Fibroblast of peridontal ligament (primary cell): ENCODE measurements around the gene L3MBTL4.

Experiments used
- DNase-seq: peaks from one replicate; pipeline ENCODE4 v3.0.0-alpha.2; 2010; ENCODE audit errors: extremely low read depth

Gene L3MBTL4

GRCh38 chr18:5993938-5994337 is 420.8 kb downstream of the L3MBTL4 start:
- no peak for DNase-seq

GRCh38 chr18:5992381-5992780 is 422.3 kb downstream of the L3MBTL4 start:
- DNase-seq, result no peak

- no peak for DNase-seq
Measured at GRCh38 chr18:5987249-5987648, 427.5 kb downstream of the L3MBTL4 start.

- no peak for DNase-seq
Measured at GRCh38 chr18:5986257-5986931, 428.3 kb downstream of the L3MBTL4 start.

- DNase-seq, result no peak
Measured at GRCh38 chr18:5984245-5984644, 430.5 kb downstream of the L3MBTL4 start.

- DNase-seq, result no peak
Measured at GRCh38 chr18:5983488-5983887, 431.2 kb downstream of the L3MBTL4 start.

- DNase-seq, result no peak
Measured at GRCh38 chr18:5982332-5982731, 432.4 kb downstream of the L3MBTL4 start.

- no peak for DNase-seq
Measured at GRCh38 chr18:5980721-5981120, 434.0 kb downstream of the L3MBTL4 start.

GRCh38 chr18:5979971-5980457 is 434.7 kb downstream of the L3MBTL4 start:
- no peak for DNase-seq

GRCh38 chr18:5979176-5979888 is 435.4 kb downstream of the L3MBTL4 start:
- DNase-seq, result no peak

- no peak for DNase-seq
Measured at GRCh38 chr18:5977022-5977421, 437.7 kb downstream of the L3MBTL4 start.

- peak; percentile 84 for DNase-seq
Measured at GRCh38 chr18:5975111-5976002, 439.4 kb downstream of the L3MBTL4 start.

GRCh38 chr18:5974696-5975095 is 440.0 kb downstream of the L3MBTL4 start:
- DNase-seq, result no peak

GRCh38 chr18:5973099-5973498 is 441.6 kb downstream of the L3MBTL4 start:
- DNase-seq, result no peak

GRCh38 chr18:5972298-5972697 is 442.4 kb downstream of the L3MBTL4 start:
- no peak for DNase-seq

GRCh38 chr18:5969989-5970403 is 444.7 kb downstream of the L3MBTL4 start:
- DNase-seq, result no peak

- no peak for DNase-seq
Measured at GRCh38 chr18:5969355-5969988, 445.2 kb downstream of the L3MBTL4 start.

- no peak for DNase-seq
Measured at GRCh38 chr18:5967666-5968065, 447.0 kb downstream of the L3MBTL4 start.

- no peak for DNase-seq
Measured at GRCh38 chr18:5967007-5967406, 447.7 kb downstream of the L3MBTL4 start.

GRCh38 chr18:5966514-5966913 is 448.2 kb downstream of the L3MBTL4 start:
- DNase-seq, result no peak

- DNase-seq, result no peak
Measured at GRCh38 chr18:5964996-5965395, 449.7 kb downstream of the L3MBTL4 start.

- DNase-seq, result no peak
Measured at GRCh38 chr18:5964596-5964995, 450.1 kb downstream of the L3MBTL4 start.
